ENCODE results near the gene NUBP2. TPM values are rescaled to one million over a fixed set of nuclear protein-coding genes. Genes with fewer than 3 reads are reported as not detected.

The NUBP2 gene
- polyA plus RNA-seq, 1 of the 3 experiments (the other 2 are of a cell fraction) = 73.2 TPM

DNA sequence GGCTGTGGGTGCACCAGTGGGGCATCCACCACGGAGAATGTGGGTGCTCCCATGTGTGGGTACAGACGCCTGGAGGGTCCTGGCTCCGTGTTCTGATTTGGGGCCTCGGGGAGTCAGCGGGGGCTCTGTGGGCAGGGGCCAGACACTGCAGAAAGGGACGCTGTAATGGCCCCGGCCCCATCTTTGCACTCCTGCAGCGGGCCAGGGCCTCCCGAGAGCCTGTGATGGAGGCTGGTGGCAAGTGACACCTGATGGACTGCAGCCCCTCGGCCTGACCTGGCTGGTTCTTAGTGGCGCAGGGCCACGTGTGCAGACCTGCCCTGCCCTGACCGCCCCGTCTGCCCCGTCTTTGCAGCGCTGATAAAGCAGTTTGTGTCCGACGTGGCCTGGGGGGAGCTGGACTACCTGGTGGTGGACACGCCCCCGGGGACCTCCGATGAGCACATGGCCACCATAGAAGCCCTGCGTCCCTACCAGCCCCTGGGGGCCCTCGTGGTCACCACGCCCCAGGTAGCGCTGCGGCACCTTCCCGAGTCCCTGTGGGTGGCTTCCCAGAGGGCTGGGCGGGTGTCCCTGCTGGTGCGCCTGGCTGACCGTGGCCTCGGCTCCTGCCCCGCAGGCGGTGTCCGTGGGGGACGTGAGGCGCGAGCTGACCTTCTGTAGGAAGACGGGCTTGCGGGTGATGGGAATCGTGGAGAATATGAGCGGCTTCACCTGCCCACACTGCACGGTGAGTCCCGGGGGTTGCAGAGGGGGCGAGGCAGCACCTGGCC lies 4.7 kb downstream of the NUBP2 start:
- CTCF ChIA-PET = no interaction called here
- 93% methylated on average over 8 of the region's 44 CpGs for WGBS (ENCODE audit: low lambda C conversion rate)
- H3K9me3 ChIP-seq = no peaks in the 10 kb centered on the region
- H3K36me3 ChIP-seq (replicated peaks in 1 of 2; ENCODE audit: control insufficient read depth in 1 of 2, insufficient read depth in 2 of 2, low read length in 1 of 2) = peaks cover 0 to 48% of the 10 kb centered on the region in 2 experiments
- peaks cover 3% of the 10 kb centered on the region for H3F3A ChIP-seq (replicated peaks; ENCODE audit: insufficient read depth)
- H2AFZ ChIP-seq (ENCODE audit: low read depth) = no peak overlapping the region
- H3K27me3 ChIP-seq (ENCODE audit: insufficient read depth) = no peaks in the 10 kb centered on the region
- H3K9me2 ChIP-seq = no peaks in the 10 kb centered on the region
- no peak for DNase-seq
- H3K9ac ChIP-seq = no peak overlapping the region
- TF ChIP-seq, protein P1, sequence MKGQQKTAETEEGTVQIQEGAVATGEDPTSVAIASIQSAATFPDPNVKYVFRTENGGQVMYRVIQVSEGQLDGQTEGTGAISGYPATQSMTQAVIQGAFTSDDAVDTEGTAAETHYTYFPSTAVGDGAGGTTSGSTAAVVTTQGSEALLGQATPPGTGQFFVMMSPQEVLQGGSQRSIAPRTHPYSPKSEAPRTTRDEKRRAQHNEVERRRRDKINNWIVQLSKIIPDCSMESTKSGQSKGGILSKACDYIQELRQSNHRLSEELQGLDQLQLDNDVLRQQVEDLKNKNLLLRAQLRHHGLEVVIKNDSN (IDR thresholded peaks at IDR 0.05; ENCODE audit: borderline replicate concordance, low read depth) = no peak
- no peak for TF ChIP-seq MEF2A (IDR thresholded peaks at IDR 0.05; ENCODE audit: borderline replicate concordance, low read depth)
- no peak for TF ChIP-seq NRF1 (IDR thresholded peaks at IDR 0.05; ENCODE audit: low read depth, low read length)
- TF ChIP-seq POLR2AphosphoS5 (IDR thresholded peaks at IDR 0.05; ENCODE audit: low read depth, low read length) = no peak
- TF ChIP-seq MXI1 (IDR thresholded peaks at IDR 0.05; ENCODE audit: low read depth, low read length) = no peak
- TF ChIP-seq RAD21 (IDR thresholded peaks at IDR 0.05; ENCODE audit: low read length) = no peak
- POLR2A ChIA-PET = no interaction called here
- no peak overlapping the region for H3K4me3 ChIP-seq (ENCODE audit: low read depth in 2 of 2, low read length in 1 of 2)
- no peak overlapping the region for H3K27ac ChIP-seq (ENCODE audit: low read depth in 2 of 2, low read length in 1 of 2)
- H4K20me1 ChIP-seq (ENCODE audit: insufficient read depth) = peaks cover 6% of the 10 kb centered on the region; the same call in 1 of the 2 replicates
- H3K4me1 ChIP-seq (ENCODE audit: control insufficient read depth in 1 of 2, insufficient read depth in 2 of 2, low read depth in 1 of 2, low read length in 1 of 2) = no peaks in the 10 kb centered on the region; a peak in 1 of 4 replicates
- H3K79me2 ChIP-seq (ENCODE audit: insufficient read depth) = peaks cover 41% of the 10 kb centered on the region
- no peak overlapping the region for H3K4me2 ChIP-seq

DNA sequence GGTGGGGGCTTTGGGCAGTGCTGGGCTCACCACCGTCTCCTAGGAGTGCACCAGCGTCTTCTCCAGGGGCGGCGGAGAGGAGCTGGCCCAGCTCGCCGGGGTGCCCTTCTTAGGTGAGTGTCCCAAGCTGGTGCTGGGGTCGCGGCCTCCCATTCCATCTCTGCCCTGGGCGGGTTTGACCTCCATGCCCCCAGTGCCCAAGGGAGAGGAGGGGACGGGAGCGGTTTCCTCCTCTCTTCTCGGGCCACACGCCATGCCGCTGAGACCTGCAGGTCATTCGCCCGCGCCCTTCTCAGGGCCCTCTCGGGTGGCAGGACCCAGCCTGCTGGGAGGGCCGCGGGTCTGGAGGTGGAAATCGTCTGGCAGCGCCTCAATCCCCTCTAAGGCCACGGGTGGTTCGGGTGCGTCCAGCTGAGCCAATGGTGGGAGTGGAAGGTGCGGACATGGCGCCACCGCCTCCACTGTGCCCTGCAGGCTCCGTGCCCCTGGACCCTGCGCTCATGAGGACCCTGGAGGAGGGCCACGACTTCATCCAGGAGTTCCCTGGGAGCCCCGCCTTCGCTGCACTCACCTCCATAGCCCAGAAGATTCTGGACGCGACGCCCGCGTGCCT lies 5.4 kb downstream of the NUBP2 start:
- H3K36me3 ChIP-seq (replicated peaks in 1 of 2; ENCODE audit: control insufficient read depth in 1 of 2, insufficient read depth in 2 of 2, low read length in 1 of 2) = peaks cover 0 to 48% of the 10 kb centered on the region in 2 experiments
- peaks cover 6% of the 10 kb centered on the region; the same call in 1 of the 2 replicates for H4K20me1 ChIP-seq (ENCODE audit: insufficient read depth)
- no peak overlapping the region for H2AFZ ChIP-seq (ENCODE audit: low read depth)
- WGBS (ENCODE audit: low lambda C conversion rate) = 92% methylated on average over 14 of the region's 38 CpGs
- CTCF ChIA-PET = interaction anchor here (1.0 kb wide), 1 partner anchor 16 kb away, joined by 3 read pairs; the partner anchor contains the start of genes EME2 and MRPS34
- no peaks in the 10 kb centered on the region for H3K9me3 ChIP-seq
- no peak overlapping the region for H3K4me2 ChIP-seq
- POLR2A ChIA-PET = no interaction called here
- H3K27me3 ChIP-seq (ENCODE audit: insufficient read depth) = no peaks in the 10 kb centered on the region
- no peaks in the 10 kb centered on the region for H3K9me2 ChIP-seq
- H3F3A ChIP-seq (replicated peaks; ENCODE audit: insufficient read depth) = peaks cover 3% of the 10 kb centered on the region
- no peaks in the 10 kb centered on the region; a peak in 1 of 4 replicates for H3K4me1 ChIP-seq (ENCODE audit: control insufficient read depth in 1 of 2, insufficient read depth in 2 of 2, low read depth in 1 of 2, low read length in 1 of 2)
- H3K79me2 ChIP-seq (ENCODE audit: insufficient read depth) = peaks cover 37% of the 10 kb centered on the region
- no peak overlapping the region for H3K4me3 ChIP-seq (ENCODE audit: low read depth in 2 of 2, low read length in 1 of 2)
- H3K27ac ChIP-seq (ENCODE audit: low read depth in 2 of 2, low read length in 1 of 2) = no peak overlapping the region
- no peak overlapping the region for H3K9ac ChIP-seq
- no peak for DNase-seq
- TF ChIP-seq TAF1 (IDR thresholded peaks at IDR 0.05; ENCODE audit: borderline replicate concordance, low read depth, low read length) (no peak), GABPA (IDR thresholded peaks at IDR 0.05; ENCODE audit: low read depth) (no peak), MEF2A (IDR thresholded peaks at IDR 0.05; ENCODE audit: borderline replicate concordance, low read depth) (no peak), RXRA (IDR thresholded peaks at IDR 0.05; ENCODE audit: borderline replicate concordance, low read depth) (no peak), POLR2AphosphoS5 (IDR thresholded peaks at IDR 0.05; ENCODE audit: low read depth, low read length) (no peak), SMC3 (IDR thresholded peaks at IDR 0.05; ENCODE audit: low read depth, low read length) (no peak), RCOR1 (IDR thresholded peaks at IDR 0.05; ENCODE audit: low read length) (no peak), RFX5 (IDR thresholded peaks at IDR 0.05; ENCODE audit: low read length) (no peak), RAD21 (IDR thresholded peaks at IDR 0.05; ENCODE audit: low read length) (no peak), ELF1 (IDR thresholded peaks at IDR 0.05) (no peak)
- TF ChIP-seq, protein P2, sequence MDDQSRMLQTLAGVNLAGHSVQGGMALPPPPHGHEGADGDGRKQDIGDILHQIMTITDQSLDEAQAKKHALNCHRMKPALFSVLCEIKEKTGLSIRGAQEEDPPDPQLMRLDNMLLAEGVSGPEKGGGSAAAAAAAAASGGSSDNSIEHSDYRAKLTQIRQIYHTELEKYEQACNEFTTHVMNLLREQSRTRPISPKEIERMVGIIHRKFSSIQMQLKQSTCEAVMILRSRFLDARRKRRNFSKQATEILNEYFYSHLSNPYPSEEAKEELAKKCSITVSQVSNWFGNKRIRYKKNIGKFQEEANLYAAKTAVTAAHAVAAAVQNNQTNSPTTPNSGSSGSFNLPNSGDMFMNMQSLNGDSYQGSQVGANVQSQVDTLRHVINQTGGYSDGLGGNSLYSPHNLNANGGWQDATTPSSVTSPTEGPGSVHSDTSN (IDR thresholded peaks at IDR 0.05) = no peak
- TF ChIP-seq, protein P3, sequence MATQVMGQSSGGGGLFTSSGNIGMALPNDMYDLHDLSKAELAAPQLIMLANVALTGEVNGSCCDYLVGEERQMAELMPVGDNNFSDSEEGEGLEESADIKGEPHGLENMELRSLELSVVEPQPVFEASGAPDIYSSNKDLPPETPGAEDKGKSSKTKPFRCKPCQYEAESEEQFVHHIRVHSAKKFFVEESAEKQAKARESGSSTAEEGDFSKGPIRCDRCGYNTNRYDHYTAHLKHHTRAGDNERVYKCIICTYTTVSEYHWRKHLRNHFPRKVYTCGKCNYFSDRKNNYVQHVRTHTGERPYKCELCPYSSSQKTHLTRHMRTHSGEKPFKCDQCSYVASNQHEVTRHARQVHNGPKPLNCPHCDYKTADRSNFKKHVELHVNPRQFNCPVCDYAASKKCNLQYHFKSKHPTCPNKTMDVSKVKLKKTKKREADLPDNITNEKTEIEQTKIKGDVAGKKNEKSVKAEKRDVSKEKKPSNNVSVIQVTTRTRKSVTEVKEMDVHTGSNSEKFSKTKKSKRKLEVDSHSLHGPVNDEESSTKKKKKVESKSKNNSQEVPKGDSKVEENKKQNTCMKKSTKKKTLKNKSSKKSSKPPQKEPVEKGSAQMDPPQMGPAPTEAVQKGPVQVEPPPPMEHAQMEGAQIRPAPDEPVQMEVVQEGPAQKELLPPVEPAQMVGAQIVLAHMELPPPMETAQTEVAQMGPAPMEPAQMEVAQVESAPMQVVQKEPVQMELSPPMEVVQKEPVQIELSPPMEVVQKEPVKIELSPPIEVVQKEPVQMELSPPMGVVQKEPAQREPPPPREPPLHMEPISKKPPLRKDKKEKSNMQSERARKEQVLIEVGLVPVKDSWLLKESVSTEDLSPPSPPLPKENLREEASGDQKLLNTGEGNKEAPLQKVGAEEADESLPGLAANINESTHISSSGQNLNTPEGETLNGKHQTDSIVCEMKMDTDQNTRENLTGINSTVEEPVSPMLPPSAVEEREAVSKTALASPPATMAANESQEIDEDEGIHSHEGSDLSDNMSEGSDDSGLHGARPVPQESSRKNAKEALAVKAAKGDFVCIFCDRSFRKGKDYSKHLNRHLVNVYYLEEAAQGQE (IDR thresholded peaks at IDR 0.05; ENCODE audit: low read depth, low read length) = no peak
- TF ChIP-seq, protein P4, sequence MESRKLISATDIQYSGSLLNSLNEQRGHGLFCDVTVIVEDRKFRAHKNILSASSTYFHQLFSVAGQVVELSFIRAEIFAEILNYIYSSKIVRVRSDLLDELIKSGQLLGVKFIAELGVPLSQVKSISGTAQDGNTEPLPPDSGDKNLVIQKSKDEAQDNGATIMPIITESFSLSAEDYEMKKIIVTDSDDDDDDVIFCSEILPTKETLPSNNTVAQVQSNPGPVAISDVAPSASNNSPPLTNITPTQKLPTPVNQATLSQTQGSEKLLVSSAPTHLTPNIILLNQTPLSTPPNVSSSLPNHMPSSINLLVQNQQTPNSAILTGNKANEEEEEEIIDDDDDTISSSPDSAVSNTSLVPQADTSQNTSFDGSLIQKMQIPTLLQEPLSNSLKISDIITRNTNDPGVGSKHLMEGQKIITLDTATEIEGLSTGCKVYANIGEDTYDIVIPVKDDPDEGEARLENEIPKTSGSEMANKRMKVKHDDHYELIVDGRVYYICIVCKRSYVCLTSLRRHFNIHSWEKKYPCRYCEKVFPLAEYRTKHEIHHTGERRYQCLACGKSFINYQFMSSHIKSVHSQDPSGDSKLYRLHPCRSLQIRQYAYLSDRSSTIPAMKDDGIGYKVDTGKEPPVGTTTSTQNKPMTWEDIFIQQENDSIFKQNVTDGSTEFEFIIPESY (IDR thresholded peaks at IDR 0.05; ENCODE audit: borderline replicate concordance, low read depth) = no peak

Measured in SK-N-SH (cell line).